Measurements from ENCODE around the gene UGT1A8.

- TF ChIP-seq CTCF (IDR thresholded peaks at IDR 0.05; ENCODE audit: low read length), result no peak
- TF ChIP-seq EZH2 (IDR thresholded peaks at IDR 0.05; ENCODE audit: borderline replicate concordance, low read length), result no peak
These were observed 127.8 kb downstream of the UGT1A8 start for GRCh38 chr2:233745073-233745755.
